Endothelial cell of umbilical vein (primary cell): ENCODE results near the gene SYT8. TPM values are rescaled to one million over a fixed set of nuclear protein-coding genes. Genes with fewer than 3 reads are reported as not detected.

ENCODE experiments used
- BruUV-seq: library from RNA; stranded (reverse); fragments of 400-500 nt; replicated peaks from 2 replicates; lab custom pipeline; 2021; lab: Mats Ljungman, UMichigan
- CTCF ChIA-PET: fragments of 300-600, 350-600 bp; sonication (Branson Sonifier 250); formaldehyde crosslinking; loops from one replicate; lab custom pipeline; 2021; ENCODE audit warnings: antibody characterized with exemption, inconsistent platforms; lab: Charles Lee
- POLR2A ChIA-PET: fragments of 300-600, 350-600 bp; sonication (Branson Sonifier 250); formaldehyde crosslinking; loops from one replicate; lab custom pipeline; 2021; ENCODE audit warnings: antibody characterized with exemption, inconsistent platforms; lab: Charles Lee
- DNase-seq: peaks from one replicate; pipeline ENCODE4 v3.0.0-alpha.2; 2011; ENCODE audit warnings: low read depth, low spot score
- FAIRE-seq: peaks from 2 replicates; lab custom pipeline; 2011; peaks lifted over from hg19 to GRCh38; lab: Jason Lieb, UNC
- H2AFZ ChIP-seq: 2 replicates; pipeline ENCODE4 v1.6.0; 2012; ENCODE audit warnings: low read depth, low read length, control low read depth, inconsistent platforms
- H3K27ac ChIP-seq: 2 replicates; pipeline ENCODE4 v1.5.1; 2011; ENCODE audit warnings: low read depth, mild to moderate bottlenecking, control low read depth, low read length, moderate library complexity; ENCODE audit not compliant: insufficient read depth
- H3K27me3 ChIP-seq, 2 experiments: 2 replicates each; pipeline versions ENCODE4 v1.6.0 to v1.6.1; 2011; ENCODE audit warnings: low read length in 2 of 2, mixed read lengths in 1 of 2; ENCODE audit not compliant: control insufficient read depth in 2 of 2, insufficient read depth in 2 of 2
- H3K36me3 ChIP-seq, 2 experiments: 2 replicates in 1 of 2; 3 replicates in 1 of 2; pipeline ENCODE4 v1.5.1; 2011; ENCODE audit warnings: low read length in 2 of 2, mild to moderate bottlenecking in 1 of 2, moderate library complexity in 1 of 2; ENCODE audit not compliant: control insufficient read depth in 2 of 2, insufficient read depth in 2 of 2; ENCODE audit errors: extremely low read depth in 1 of 2
- H3K4me1 ChIP-seq: 3 replicates; pipeline ENCODE4 v1.5.1; 2011; ENCODE audit warnings: mild to moderate bottlenecking, low read length; ENCODE audit not compliant: control insufficient read depth, insufficient read depth; ENCODE audit errors: extremely low read depth
- H3K4me2 ChIP-seq: 2 replicates; pipeline ENCODE4 v1.6.1; 2011; ENCODE audit warnings: low read length, control low read depth, mixed read lengths; ENCODE audit not compliant: insufficient read depth
- H3K4me3 ChIP-seq, 3 experiments: fragments of 200-600 bp in 1 of 3; sonication (generic), shearing (Covaris generic) in 1 of 3; replicated peaks in 1 of 3; 2 replicates each; pipeline ENCODE4 v1.5.1; 2011 to 2016; ENCODE audit warnings: control low read depth in 3 of 3, low read length in 3 of 3, mild to moderate bottlenecking in 2 of 3, inconsistent platforms in 1 of 3, low read depth in 1 of 3, moderate library complexity in 1 of 3; ENCODE audit not compliant: insufficient read depth in 1 of 3
- H3K79me2 ChIP-seq: 2 replicates; pipeline ENCODE4 v1.6.0; 2012; ENCODE audit warnings: low read length, inconsistent platforms; ENCODE audit not compliant: control insufficient read depth, insufficient read depth
- H3K9ac ChIP-seq: replicated peaks from 2 replicates; pipeline ENCODE3; 2011; ENCODE audit warnings: low read length, control low read depth; ENCODE audit not compliant: insufficient read depth; ENCODE audit errors: extremely low read depth
- H3K9me1 ChIP-seq: replicated peaks from 3 replicates; pipeline ENCODE4 v1.6.0; 2011; ENCODE audit warnings: mild to moderate bottlenecking, low read length; ENCODE audit not compliant: control insufficient read depth, insufficient read depth; ENCODE audit errors: extremely low read depth
- H3K9me3 ChIP-seq: replicated peaks from 2 replicates; pipeline ENCODE4 v1.5.1; 2012; ENCODE audit warnings: low read length, inconsistent platforms; ENCODE audit not compliant: control insufficient read depth, insufficient read depth
- H4K20me1 ChIP-seq: replicated peaks from 2 replicates; pipeline ENCODE3; 2011; ENCODE audit warnings: mild to moderate bottlenecking, low read length; ENCODE audit not compliant: control insufficient read depth, insufficient read depth; ENCODE audit errors: extremely low read depth
- CTCF ChIP-seq, 2 donors: IDR thresholded peaks; 1 replicate in 1 of 2; 2 replicates in 1 of 2; pipeline ENCODE4 v1.5.1; 2011; ENCODE audit warnings: low read length in 2 of 2, mild to moderate bottlenecking in 2 of 2, moderate library complexity in 2 of 2, control low read depth in 1 of 2, inconsistent platforms in 1 of 2, low read depth in 1 of 2; ENCODE audit not compliant: insufficient read depth in 1 of 2; ENCODE audit errors: extremely low read depth in 1 of 2
- EZH2 ChIP-seq: IDR thresholded peaks from 2 replicates; pipeline ENCODE4 v1.6.1; 2012; ENCODE audit warnings: borderline replicate concordance, low read depth, mild to moderate bottlenecking, moderate library complexity, low read length, inconsistent platforms; ENCODE audit not compliant: severe bottlenecking
- FOS ChIP-seq: IDR thresholded peaks from 2 replicates; pipeline ENCODE4 v1.6.1; 2011; ENCODE audit warnings: mild to moderate bottlenecking, low read length, moderate library complexity, borderline replicate concordance; ENCODE audit not compliant: insufficient read depth
- GATA2 ChIP-seq: IDR thresholded peaks from 2 replicates; pipeline ENCODE4 v1.7.0; 2011; ENCODE audit warnings: low read depth, mild to moderate bottlenecking, moderate library complexity, mixed read lengths, low read length; ENCODE audit not compliant: insufficient read length, insufficient read depth
- JUN ChIP-seq: IDR thresholded peaks from 2 replicates; pipeline ENCODE4 v1.6.1; 2011; ENCODE audit warnings: borderline replicate concordance, low read depth; ENCODE audit not compliant: insufficient read length, insufficient read depth
- MYC ChIP-seq: IDR thresholded peaks from one replicate; pipeline ENCODE4 v1.6.1; 2011; ENCODE audit warnings: mild to moderate bottlenecking, low read depth, low read length
- POLR2A ChIP-seq: IDR thresholded peaks from 2 replicates; pipeline ENCODE4 v1.6.1; 2012; ENCODE audit warnings: low read depth, mild to moderate bottlenecking, control low read depth, low read length
- POLR2AphosphoS5 ChIP-seq: IDR thresholded peaks from 2 replicates; pipeline ENCODE4 v1.6.1; 2012; ENCODE audit warnings: low read depth, mild to moderate bottlenecking, control low read depth, low read length, moderate library complexity; ENCODE audit not compliant: insufficient read depth
- dilution Hi-C: fragments of 300-500 bp; cut with MboI; formaldehyde crosslinking; loops from one replicate; pipeline ENCODE4 v1.15.0; 2019; ENCODE audit warnings: low sequenced_read_pairs; ENCODE audit not compliant: extremely low pct_ligation_motif_present
- intact Hi-C: fragments of 100-400 bp; cut with micrococcal nuclease; formaldehyde crosslinking; loops from one replicate; pipeline ENCODE4 v1.10.0; 2022
- polyA plus RNA-seq, 4 experiments: library from polyadenylated mRNA; depleted of rRNA in 3 of 4; stranded (reverse) in 3 of 4; unstranded in 1 of 4; fragments of >200 nt; gene quantifications; 2 replicates each; pipeline versions ENCODE4 v1.2.1 to v1.2.3, GENCODE V29; 2011 to 2012; ENCODE audit warnings: missing spikeins in 1 of 4
- total RNA-seq: library from RNA; stranded (reverse); gene quantifications from 2 replicates; pipeline ENCODE4 v1.2.3, GENCODE V29; 2021

The SYT8 gene
- total and polyA plus RNA-seq, 2 donors (not counting 3 experiments of a cell fraction or from before 2014, with no cell fraction given): not detected

GRCh38 chr11:1796413-1797011 lies 38.3 kb upstream of the SYT8 start:
- POLR2A ChIA-PET: no interaction called here
- Histone ChIP-seq H3K27me3 (no peaks in the 10 kb centered on the region), H3K9me3 (no peaks in the 10 kb centered on the region), H2AFZ (no peak overlapping the region), H3K4me2 (no peak overlapping the region), H3K9ac (no peak overlapping the region), H3K9me1 (no peaks in the 10 kb centered on the region), H3K4me1 (no peaks in the 10 kb centered on the region), H4K20me1 (no peaks in the 10 kb centered on the region), H3K4me3 (no peak overlapping the region), H3K79me2 (no peaks in the 10 kb centered on the region), H3K36me3 (no peaks in the 10 kb centered on the region), H3K27ac (no peak overlapping the region)
- no peak for TF ChIP-seq CTCF (IDR thresholded peaks at IDR 0.05; ENCODE audit: extremely low read depth in 1 of 2, insufficient read depth in 1 of 2, low read depth in 1 of 2, low read length in 2 of 2)
- TF ChIP-seq POLR2AphosphoS5: no peak
- TF ChIP-seq FOS: no peak
- CTCF ChIA-PET: no interaction called here
- no TSS peak for BruUV-seq
- intact Hi-C loops: no loop called here
- dilution Hi-C loops: no loop called here
- no peak for FAIRE-seq
- no peak for DNase-seq

- no peaks in the 10 kb centered on the region for H3K27me3 ChIP-seq
- no peak overlapping the region for H3K9ac ChIP-seq
- CTCF ChIA-PET: interaction anchor here (1.1 kb wide), 1 partner anchor 145 kb away, joined by 3 read pairs; no protein-coding TSS in a partner anchor
- H3K4me1 ChIP-seq: no peaks in the 10 kb centered on the region
- no peak overlapping the region for H3K4me3 ChIP-seq
- H3K36me3 ChIP-seq: no peaks in the 10 kb centered on the region
- no peaks in the 10 kb centered on the region for H3K9me3 ChIP-seq
- H4K20me1 ChIP-seq: no peaks in the 10 kb centered on the region
- TF ChIP-seq POLR2AphosphoS5 (no peak), POLR2A (no peak), JUN (no peak), GATA2 (no peak), EZH2 (no peak), MYC (no peak), FOS (no peak)
- DNase-seq (no peak), FAIRE-seq (no peak)
- intact Hi-C loops (no loop called here), dilution Hi-C loops (no loop called here)
- no peaks in the 10 kb centered on the region for H3K9me1 ChIP-seq
- H3K4me2 ChIP-seq: no peak overlapping the region
- POLR2A ChIA-PET: no interaction called here
- H3K27ac ChIP-seq: no peak overlapping the region
- H3K79me2 ChIP-seq: no peaks in the 10 kb centered on the region
- H2AFZ ChIP-seq: no peak overlapping the region
- BruUV-seq: no TSS peak
Measured at GRCh38 chr11:1797391-1798125, 37.2 kb upstream of the SYT8 start.
